Natural killer cell treated with Interleukin-12 subunit alpha and Interleukin-12 subunit beta and Interleukin-15 and Interleukin-18, amount 100 ng/mL, for 72 hours (primary cell): ENCODE data around the gene CFAP206. TPM values are rescaled to one million over a fixed set of nuclear protein-coding genes. Genes with fewer than 3 reads are reported as not detected.

Experiments
- total RNA-seq, 2 donors: library from RNA; stranded (reverse); gene quantifications; one replicate each; pipeline ENCODE4 v1.2.3, GENCODE V29; 2022

The CFAP206 gene
- total RNA-seq, 2 donors from 2014 or later, result 0.21 TPM; not detected in 1

Other genes starting within 250 kb of the CFAP206 start
- 1 to 10 TPM; 7.4 to 9.1 TPM for gene SMIM8, start 85.4 kb upstream of the CFAP206 start, total RNA-seq
- gene GJB7, start 78.7 kb upstream of the CFAP206 start, total RNA-seq, result not detected
- gene C6orf163, start 63.2 kb upstream of the CFAP206 start, total RNA-seq, result 1 to 10 TPM; 3.4 to 4.2 TPM
- gene SLC35A1, start 65.0 kb downstream of the CFAP206 start, total RNA-seq, result 10 to 100 TPM in 1 of 2 donors, 1 to 10 TPM in 1; 8.8 to 11.0 TPM
- 10 to 100 TPM; 21.8 to 32.0 TPM for gene RARS2, start 182.0 kb downstream of the CFAP206 start, total RNA-seq
- gene ORC3, start 182.2 kb downstream of the CFAP206 start, total RNA-seq, result 10 to 100 TPM; 24.6 to 30.9 TPM